GM21381 (cell line): Measurements from ENCODE around the gene TBX4.
"Not testable (repeated sequence)": the region's sequence is repeated elsewhere in the genome, so short reads cannot be mapped to it uniquely, and the experiment has no call there.

Source experiments
- ATAC-seq: cut with Tn5 transposase; IDR thresholded peaks from one replicate; pipeline ENCODE4 v1.9.1; 2021; ENCODE audit warnings: mild to moderate bottlenecking, moderate library complexity; ENCODE audit not compliant: unreplicated experiment

Gene TBX4

GRCh38 chr17:61496174-61496956, 44.1 kb downstream of the TBX4 start:
- ATAC-seq: no peak

- ATAC-seq: no peak
Measured at GRCh38 chr17:61496957-61497653, 44.9 kb downstream of the TBX4 start.

- ATAC-seq: no peak
Measured at GRCh38 chr17:61498042-61498994, 46.1 kb downstream of the TBX4 start.

GRCh38 chr17:61499632-61500031, 47.4 kb downstream of the TBX4 start:
- ATAC-seq: no peak

- ATAC-seq: no peak
Measured at GRCh38 chr17:61500287-61500686, 48.1 kb downstream of the TBX4 start.

- ATAC-seq: no peak
Measured at GRCh38 chr17:61502292-61502691, 50.1 kb downstream of the TBX4 start.

GRCh38 chr17:61503961-61504360, 51.7 kb downstream of the TBX4 start:
- ATAC-seq: no peak

- ATAC-seq: no peak
Measured at GRCh38 chr17:61504697-61505096, 52.5 kb downstream of the TBX4 start.

GRCh38 chr17:61505846-61506627, 53.8 kb downstream of the TBX4 start:
- no peak for ATAC-seq

GRCh38 chr17:61507383-61508066, 55.3 kb downstream of the TBX4 start:
- ATAC-seq: no peak

GRCh38 chr17:61508912-61509311, 56.7 kb downstream of the TBX4 start:
- no peak for ATAC-seq

- ATAC-seq: not testable (repeated sequence)
Measured at GRCh38 chr17:61509454-61509853, 57.2 kb downstream of the TBX4 start.

GRCh38 chr17:61510237-61510636, 58.0 kb downstream of the TBX4 start:
- no peak for ATAC-seq

- ATAC-seq: no peak
Measured at GRCh38 chr17:61510991-61511390, 58.8 kb downstream of the TBX4 start.

GRCh38 chr17:61511480-61512182, 59.4 kb downstream of the TBX4 start:
- no peak for ATAC-seq

GRCh38 chr17:61514491-61514890, 62.3 kb downstream of the TBX4 start:
- ATAC-seq: no peak

GRCh38 chr17:61517265-61517664, 65.0 kb downstream of the TBX4 start:
- no peak for ATAC-seq

GRCh38 chr17:61517843-61518606, 65.8 kb downstream of the TBX4 start:
- ATAC-seq: no peak

- no peak for ATAC-seq
Measured at GRCh38 chr17:61519139-61519538, 66.9 kb downstream of the TBX4 start.
